ENCODE results near the gene BTC.

Gene BTC

DNA sequence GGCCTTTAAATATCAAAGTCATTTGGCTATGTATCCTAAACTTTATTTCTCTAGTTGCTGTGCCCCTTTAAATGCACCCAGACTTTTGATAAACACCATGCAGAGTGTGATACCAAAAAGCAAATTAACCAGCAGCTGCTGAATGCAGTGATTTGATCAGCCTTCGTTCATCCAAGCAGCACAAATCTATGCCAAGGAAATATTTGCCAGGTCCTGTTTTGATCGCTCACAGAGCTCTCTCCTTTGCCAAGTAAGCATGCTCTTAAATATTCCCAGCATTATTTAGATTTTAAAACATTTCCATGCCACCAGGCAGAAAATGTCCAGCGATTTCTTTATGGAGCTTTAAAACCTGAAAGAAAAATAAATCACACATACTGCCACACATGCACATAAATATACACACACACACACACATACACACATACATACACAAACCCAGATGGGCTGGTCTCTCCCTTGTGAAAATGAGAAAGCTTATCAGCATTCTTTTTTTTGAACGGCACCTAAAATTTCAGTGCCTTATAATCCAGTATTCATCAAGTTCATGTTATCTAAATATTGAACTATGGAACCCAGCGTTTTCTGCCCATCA lies 35.7 kb downstream of the BTC start:
- TF ChIP-seq EZH2phosphoT487 (IDR thresholded peaks at IDR 0.05; ENCODE audit: low read depth) (no peak), CTCF (IDR thresholded peaks at IDR 0.05; ENCODE audit: low read depth, low read length) (no peak)
- H3K27ac ChIP-seq (ENCODE audit: low read length), result no peak overlapping the region
- H2AFZ ChIP-seq (ENCODE audit: low read depth, low read length), result no peak overlapping the region

GRCh38 chr4:74757136-74757535 lies 37.2 kb downstream of the BTC start:
- no peaks in the 10 kb centered on the region for H3K79me2 ChIP-seq (ENCODE audit: low read length)
- no peak overlapping the region for H2AFZ ChIP-seq (ENCODE audit: low read depth, low read length)
- no peak overlapping the region for H3K4me2 ChIP-seq (ENCODE audit: low read length)
- no peak overlapping the region for H3K4me3 ChIP-seq (ENCODE audit: low read length)
- H3K27ac ChIP-seq (ENCODE audit: low read length), result no peak overlapping the region
- TF ChIP-seq CTCF (IDR thresholded peaks at IDR 0.05; ENCODE audit: low read depth, low read length), result no peak
- TF ChIP-seq EZH2phosphoT487 (IDR thresholded peaks at IDR 0.05; ENCODE audit: low read depth), result no peak
- H3K36me3 ChIP-seq (replicated peaks; ENCODE audit: low read depth, low read length), result peaks cover 5% of the 10 kb centered on the region
- peaks cover 10% of the 10 kb centered on the region for H3K4me1 ChIP-seq (ENCODE audit: low read length)
- no peak overlapping the region for H3K9ac ChIP-seq (ENCODE audit: low read length)
- H4K20me1 ChIP-seq (ENCODE audit: insufficient read depth, low read length), result no peaks in the 10 kb centered on the region
- peaks cover 6% of the 10 kb centered on the region; the same call in 1 of the 2 replicates for H3K9me3 ChIP-seq (ENCODE audit: insufficient read depth, low read length)
- H3K27me3 ChIP-seq (ENCODE audit: low read depth, low read length), result no peaks in the 10 kb centered on the region

More for the DNA sequence above, 35.7 kb downstream of the BTC start:
- Histone ChIP-seq H3K79me2 (ENCODE audit: low read length) (no peaks in the 10 kb centered on the region), H3K9ac (ENCODE audit: low read length) (no peak overlapping the region), H3K4me1 (ENCODE audit: low read length) (peaks cover 10% of the 10 kb centered on the region), H3K9me3 (ENCODE audit: insufficient read depth, low read length) (peaks cover 6% of the 10 kb centered on the region; the same call in 1 of the 2 replicates), H3K36me3 (replicated peaks; ENCODE audit: low read depth, low read length) (peaks cover 5% of the 10 kb centered on the region), H3K4me3 (ENCODE audit: low read length) (no peak overlapping the region), H4K20me1 (ENCODE audit: insufficient read depth, low read length) (no peaks in the 10 kb centered on the region), H3K27me3 (ENCODE audit: low read depth, low read length) (no peaks in the 10 kb centered on the region), H3K4me2 (ENCODE audit: low read length) (no peak overlapping the region)

GRCh38 chr4:74755486-74755885 lies 38.8 kb downstream of the BTC start:
- Histone ChIP-seq H3K36me3 (replicated peaks; ENCODE audit: low read depth, low read length) (peaks cover 5% of the 10 kb centered on the region), H3K4me1 (ENCODE audit: low read length) (peaks cover 10% of the 10 kb centered on the region)

GRCh38 chr4:74754218-74754617 lies 40.1 kb downstream of the BTC start:
- H3K9me3 ChIP-seq (ENCODE audit: insufficient read depth, low read length), result peaks cover 6% of the 10 kb centered on the region; the same call in 1 of the 2 replicates
- H3K36me3 ChIP-seq (replicated peaks; ENCODE audit: low read depth, low read length), result peaks cover 5% of the 10 kb centered on the region

More at GRCh38 chr4:74755486-74755885, 38.8 kb downstream of the BTC start:
- Histone ChIP-seq H3K79me2 (ENCODE audit: low read length) (no peaks in the 10 kb centered on the region), H3K9ac (ENCODE audit: low read length) (no peak overlapping the region), H3K4me3 (ENCODE audit: low read length) (no peak overlapping the region), H3K27ac (ENCODE audit: low read length) (no peak overlapping the region), H3K9me3 (ENCODE audit: insufficient read depth, low read length) (peaks cover 6% of the 10 kb centered on the region; the same call in 1 of the 2 replicates), H4K20me1 (ENCODE audit: insufficient read depth, low read length) (no peaks in the 10 kb centered on the region), H3K4me2 (ENCODE audit: low read length) (no peak overlapping the region), H2AFZ (ENCODE audit: low read depth, low read length) (no peak overlapping the region), H3K27me3 (ENCODE audit: low read depth, low read length) (no peaks in the 10 kb centered on the region)
- TF ChIP-seq EZH2phosphoT487 (IDR thresholded peaks at IDR 0.05; ENCODE audit: low read depth) (no peak), CTCF (IDR thresholded peaks at IDR 0.05; ENCODE audit: low read depth, low read length) (no peak)

More at GRCh38 chr4:74754218-74754617, 40.1 kb downstream of the BTC start:
- Histone ChIP-seq H2AFZ (ENCODE audit: low read depth, low read length) (no peak overlapping the region), H3K27me3 (ENCODE audit: low read depth, low read length) (no peaks in the 10 kb centered on the region), H3K9ac (ENCODE audit: low read length) (no peak overlapping the region), H4K20me1 (ENCODE audit: insufficient read depth, low read length) (no peaks in the 10 kb centered on the region), H3K79me2 (ENCODE audit: low read length) (no peaks in the 10 kb centered on the region), H3K4me1 (ENCODE audit: low read length) (peaks cover 10% of the 10 kb centered on the region), H3K4me2 (ENCODE audit: low read length) (0 out of 2 replicates have a peak overlapping the region, but pooled peaks have one; percentile 3), H3K27ac (ENCODE audit: low read length) (no peak overlapping the region), H3K4me3 (ENCODE audit: low read length) (no peak overlapping the region)
- TF ChIP-seq EZH2phosphoT487 (IDR thresholded peaks at IDR 0.05; ENCODE audit: low read depth), result no peak
- no peak for TF ChIP-seq CTCF (IDR thresholded peaks at IDR 0.05; ENCODE audit: low read depth, low read length)

All from OCI-LY3 (cell line).